Stromal cell of bone marrow (primary cell): ENCODE data around the gene SASH1.

Experiments
- DNase-seq: peaks from one replicate; pipeline ENCODE4 v3.0.0-alpha.2; 2012; ENCODE audit warnings: low read depth

The SASH1 gene

GRCh38 chr6:148342350-148343046 lies at the start of gene SASH1:
Gene SASH1, plus strand, starts transcription at chr6:148342838. Its CDS starts 230 bp downstream, at chr6:148343068.
- peak; percentile 60 for DNase-seq

DNA sequence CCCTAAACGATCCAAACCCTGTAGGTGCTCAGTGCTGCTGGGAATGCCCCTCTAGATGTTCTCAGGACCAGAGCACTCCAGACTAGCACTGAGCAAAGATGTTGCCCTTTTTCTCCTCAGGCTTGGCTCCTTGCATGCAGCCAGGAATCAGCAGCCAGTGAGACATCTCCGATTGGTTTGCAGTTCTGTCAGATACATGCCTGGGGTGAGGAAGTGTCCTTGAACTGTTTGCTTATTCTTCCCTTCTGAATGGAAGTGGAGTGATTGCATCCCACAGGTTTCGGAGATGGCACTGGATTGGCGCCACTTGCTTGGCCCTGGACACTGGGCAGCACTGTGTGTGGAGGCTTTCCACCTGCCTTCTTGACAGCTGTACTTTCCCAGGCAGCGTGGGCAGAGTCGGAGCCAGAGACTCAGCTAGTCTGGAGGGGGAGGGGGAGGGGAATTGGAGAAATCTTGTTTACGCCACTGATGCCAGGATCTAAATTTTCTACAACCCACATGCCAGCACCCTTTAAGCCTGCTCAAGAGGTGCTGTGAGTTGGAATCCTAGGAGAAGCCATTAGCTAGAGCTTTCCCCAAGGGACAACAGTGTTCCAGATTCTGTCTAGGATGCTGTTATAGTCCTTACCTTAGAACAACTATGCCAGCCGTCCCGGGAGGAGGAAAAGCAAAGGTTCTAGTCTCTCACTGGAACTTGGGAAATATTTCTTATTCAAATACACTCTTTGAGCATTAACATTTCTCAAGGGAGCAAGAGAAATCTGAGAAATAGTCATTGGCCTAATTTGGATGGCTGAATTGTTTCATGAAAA lies 49.2 kb upstream of the SASH1 start:
- no peak for DNase-seq

DNA sequence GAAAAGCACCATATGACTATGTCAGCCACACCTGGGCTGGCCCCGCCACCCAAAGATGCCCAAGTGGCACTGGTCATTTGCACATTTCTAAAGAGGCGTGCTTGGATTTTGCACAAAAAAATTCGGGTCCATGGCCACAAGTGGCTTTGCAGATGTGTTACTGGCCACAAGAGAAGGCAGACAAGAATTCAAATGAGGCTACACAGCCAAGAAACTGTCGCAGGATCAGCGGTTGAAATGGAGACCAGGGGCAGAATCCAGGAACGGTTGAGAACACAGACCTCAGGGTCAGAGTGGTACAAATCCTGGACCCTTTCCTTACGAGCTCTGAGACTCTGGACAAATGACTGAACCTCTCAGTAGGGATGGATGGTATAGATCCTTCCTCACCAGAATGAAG lies 48.6 kb upstream of the SASH1 start:
- DNase-seq = no peak

- no peak for DNase-seq
Measured at GRCh38 chr6:148295261-148295887, 47.3 kb upstream of the SASH1 start.

GRCh38 chr6:148296771-148297170 lies 45.9 kb upstream of the SASH1 start:
- DNase-seq = no peak

GRCh38 chr6:148298683-148299082 lies 44.0 kb upstream of the SASH1 start:
- DNase-seq = no peak

DNA sequence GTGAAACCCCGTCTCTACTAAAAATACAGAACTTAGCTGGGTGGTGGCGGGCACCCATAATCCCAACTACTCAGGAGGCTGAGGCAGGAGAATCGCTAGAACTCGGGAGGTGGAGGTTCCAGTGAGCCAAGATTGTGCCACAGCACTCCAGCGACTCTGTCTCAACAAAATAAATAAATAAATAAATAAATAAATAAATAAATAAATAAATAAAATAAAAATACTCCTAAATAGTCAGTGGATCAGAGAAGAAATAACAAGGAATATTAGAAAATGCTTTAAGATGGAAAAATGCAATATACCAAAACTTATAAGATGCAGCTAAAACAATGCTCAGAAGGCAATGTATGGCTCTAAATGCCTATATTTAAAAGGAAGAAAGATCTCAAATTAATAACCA lies 39.0 kb upstream of the SASH1 start:
- DNase-seq = no peak

GRCh38 chr6:148304976-148305375 lies 37.7 kb upstream of the SASH1 start:
- DNase-seq = no peak

- DNase-seq = no peak
Measured at GRCh38 chr6:148306286-148306685, 36.4 kb upstream of the SASH1 start.

- DNase-seq = no peak
Measured at GRCh38 chr6:148307405-148307804, 35.2 kb upstream of the SASH1 start.

GRCh38 chr6:148309301-148309700 lies 33.3 kb upstream of the SASH1 start:
- DNase-seq = no peak

- no peak for DNase-seq
Measured at GRCh38 chr6:148311966-148312669, 30.5 kb upstream of the SASH1 start.

- no peak for DNase-seq
Measured at GRCh38 chr6:148313488-148313887, 29.1 kb upstream of the SASH1 start.

- DNase-seq = no peak
Measured at GRCh38 chr6:148316308-148316707, 26.3 kb upstream of the SASH1 start.

DNA sequence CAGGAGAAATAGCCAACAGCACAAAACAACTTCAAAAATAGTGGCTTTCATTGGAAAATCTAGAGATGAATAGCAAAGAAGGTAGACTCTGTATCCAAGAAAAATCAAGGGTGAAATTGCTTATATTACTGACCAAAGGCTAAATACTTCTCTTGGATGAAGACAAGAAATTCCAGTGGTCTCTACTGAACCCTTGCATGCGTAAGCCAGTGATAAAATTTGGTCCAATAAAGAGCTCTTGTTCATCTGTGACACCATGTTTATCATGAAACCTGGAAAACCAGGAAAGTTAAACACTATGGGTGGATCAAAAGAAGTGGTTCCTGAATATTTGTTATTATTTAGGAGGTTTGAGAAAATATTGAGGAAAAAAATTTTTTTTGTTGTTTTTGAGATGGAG lies 25.6 kb upstream of the SASH1 start:
- no peak for DNase-seq

DNA sequence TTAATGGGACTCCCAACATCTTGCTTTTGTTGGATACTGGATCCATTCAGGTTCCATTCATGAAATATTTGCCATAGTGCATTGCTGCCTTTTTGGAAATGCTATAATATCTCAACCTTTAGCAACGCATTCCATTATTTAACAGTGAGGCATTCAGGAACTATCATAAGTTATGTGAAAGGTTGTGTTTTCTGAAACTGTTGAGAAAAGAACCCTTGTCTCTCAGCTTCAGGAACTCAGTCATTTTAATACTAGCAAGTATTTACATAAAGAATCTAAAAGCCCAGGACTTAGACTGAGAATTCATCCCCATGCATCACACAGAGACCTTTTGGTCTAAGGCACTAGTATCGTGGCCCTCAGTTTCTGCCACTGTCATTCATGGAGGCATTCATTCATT lies 24.9 kb upstream of the SASH1 start:
- DNase-seq = no peak

DNA sequence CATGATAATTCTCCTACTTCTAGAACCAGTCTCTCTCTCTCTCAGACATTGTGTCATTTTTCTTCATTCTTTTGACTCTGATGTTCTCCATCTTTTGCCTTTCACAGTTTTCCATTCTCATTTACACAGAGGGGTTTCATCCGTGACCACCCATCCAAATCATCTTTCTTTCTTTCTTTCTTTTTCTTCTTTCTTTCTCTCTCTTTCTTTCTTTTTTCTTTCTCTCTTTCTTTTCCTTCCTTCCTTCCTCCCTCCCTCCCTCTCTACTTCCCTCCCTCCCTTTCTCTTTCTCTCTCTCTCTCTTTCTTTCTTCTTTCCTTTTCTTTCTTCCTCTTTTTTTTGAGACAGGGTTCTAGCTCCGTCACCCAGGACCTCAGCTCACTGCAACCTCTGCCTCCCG lies 19.9 kb upstream of the SASH1 start:
- DNase-seq = no peak

DNA sequence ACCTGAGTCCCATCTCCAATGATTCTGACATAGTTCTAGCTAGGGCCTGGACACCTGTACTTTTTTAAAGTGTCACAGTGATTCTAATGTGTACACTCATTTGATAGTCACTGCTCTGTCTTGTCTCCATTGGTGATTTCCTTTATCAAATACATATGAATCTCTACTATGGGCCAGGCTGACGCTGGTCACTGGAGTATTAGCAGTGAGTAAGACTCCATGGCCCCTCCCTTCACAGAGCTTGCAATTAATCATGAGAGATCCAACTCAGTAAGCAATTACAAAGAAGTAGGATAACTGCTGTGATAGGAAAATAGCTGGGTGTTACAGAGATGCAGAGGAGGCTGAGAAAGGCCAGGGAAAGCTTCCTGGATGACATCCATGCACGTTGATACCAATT lies 19.3 kb upstream of the SASH1 start:
- DNase-seq = no peak

DNA sequence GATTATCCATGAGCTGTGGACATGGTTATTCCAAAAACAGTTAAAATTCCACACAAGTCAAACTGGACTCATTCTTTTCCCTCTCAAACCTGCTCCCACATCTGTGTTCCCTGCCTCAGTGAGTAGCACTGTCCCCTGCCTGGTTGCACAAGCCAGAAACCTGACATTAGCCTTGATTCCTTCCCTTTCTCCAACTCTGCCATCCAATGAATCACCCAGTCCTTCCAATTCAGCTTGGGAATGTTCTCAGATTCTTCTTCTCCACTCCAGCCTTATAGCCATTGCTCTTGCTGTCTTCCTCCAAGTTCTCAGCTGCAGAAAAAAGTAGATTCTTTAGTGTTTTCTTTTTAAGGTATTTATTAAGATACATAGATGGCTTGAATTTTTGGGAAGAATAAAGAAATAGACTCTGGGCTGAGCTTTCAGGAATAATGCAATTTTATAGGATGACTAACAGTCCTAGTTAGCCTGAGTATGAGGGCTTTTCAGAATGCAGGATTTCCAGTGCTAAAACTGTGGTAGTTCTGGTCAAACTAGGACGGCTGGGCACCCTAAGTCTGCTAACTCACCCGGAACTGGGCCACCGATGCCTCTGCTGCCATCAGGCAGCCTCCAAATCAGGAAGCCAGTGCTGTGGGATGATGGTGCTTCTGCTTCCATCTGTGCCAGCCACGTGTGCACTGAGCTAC lies 18.2 kb upstream of the SASH1 start:
- no peak for DNase-seq

GRCh38 chr6:148325316-148326068 lies 17.1 kb upstream of the SASH1 start:
- no peak for DNase-seq

GRCh38 chr6:148328876-148329555 lies 13.6 kb upstream of the SASH1 start:
- no peak for DNase-seq
